ENCODE results near the gene CDH22. TPM values are rescaled to one million over a fixed set of nuclear protein-coding genes. Genes with fewer than 3 reads are reported as not detected.

CDH22 gene
- total and polyA plus RNA-seq, 2 experiments from 2014 or later, result 0.08 to 0.10 TPM

GRCh38 chr20:46289432-46289831, 18.9 kb downstream of the CDH22 start (continued):
- TF ChIP-seq ZNF462 (CRISPR knock-in tag; IDR thresholded peaks at IDR 0.05), result no peak
- no peak for TF ChIP-seq ZNF114 (CRISPR knock-in tag; IDR thresholded peaks at IDR 0.05)

GRCh38 chr20:46286977-46287376, 21.3 kb downstream of the CDH22 start:
- Histone ChIP-seq H3K27me3 (ENCODE audit: insufficient read depth) (no peaks in the 10 kb centered on the region), H3K4me1 (ENCODE audit: insufficient read depth) (peaks cover 4% of the 10 kb centered on the region), H3K27ac (ENCODE audit: low read depth) (no peak overlapping the region), H4K20me1 (replicated peaks; ENCODE audit: insufficient read depth) (no peaks in the 10 kb centered on the region), H3K9me2 (ENCODE audit: insufficient read depth) (no peaks in the 10 kb centered on the region), H3F3A (replicated peaks; ENCODE audit: low read depth) (no peaks in the 10 kb centered on the region), H3K79me2 (replicated peaks; ENCODE audit: insufficient read depth) (no peaks in the 10 kb centered on the region), H2AFZ (no peak overlapping the region), H3K4me3 (no peak overlapping the region), H3K36me3 (ENCODE audit: insufficient read depth) (no peaks in the 10 kb centered on the region), H3K4me2 (no peak overlapping the region)
- Mint-ChIP-seq H3K4me3 (no peak overlapping the region), H3K27ac (no peak overlapping the region), H3K4me1 (peaks cover 19% of the 10 kb centered on the region; the same call in 2 of the 3 replicates), H3K9me3 (no peaks in the 10 kb centered on the region), H3K36me3 (ENCODE audit: low read depth) (no peaks in the 10 kb centered on the region), H3K27me3 (ENCODE audit: insufficient read depth, low read depth, poor library complexity) (peaks cover 8% of the 10 kb centered on the region)
- ATAC-seq (no peak), DNase-seq (ENCODE audit: low spot score) (no peak)
- TF ChIP-seq EZH2 (IDR thresholded peaks at IDR 0.05; ENCODE audit: low read depth, unreplicated experiment) (no peak), STAT1 (IDR thresholded peaks at IDR 0.05; ENCODE audit: unreplicated experiment) (no peak), REST (IDR thresholded peaks at IDR 0.05; ENCODE audit: unreplicated experiment) (no peak), ZNF462 (CRISPR knock-in tag; IDR thresholded peaks at IDR 0.05) (no peak), CREB1 (CRISPR knock-in tag; IDR thresholded peaks at IDR 0.05; ENCODE audit: low read depth) (no peak)

All from GM23338 (cell line).